HCT116 (cell line): ENCODE data around the gene ITPR1.

ENCODE experiments used
- CEBPB ChIP-seq: IDR thresholded peaks from 2 replicates; pipeline ENCODE4 v1.6.1; 2012; ENCODE audit warnings: low read depth
- EZH2phosphoT487 ChIP-seq: fragments of 200-600 bp; IDR thresholded peaks from 2 replicates; pipeline ENCODE4 v1.6.1; 2018; ENCODE audit warnings: antibody characterized with exemption, borderline replicate concordance
- RAD21 ChIP-seq: IDR thresholded peaks from 2 replicates; pipeline ENCODE4 v1.6.1; 2012; ENCODE audit warnings: low read depth, mild to moderate bottlenecking

DNA sequence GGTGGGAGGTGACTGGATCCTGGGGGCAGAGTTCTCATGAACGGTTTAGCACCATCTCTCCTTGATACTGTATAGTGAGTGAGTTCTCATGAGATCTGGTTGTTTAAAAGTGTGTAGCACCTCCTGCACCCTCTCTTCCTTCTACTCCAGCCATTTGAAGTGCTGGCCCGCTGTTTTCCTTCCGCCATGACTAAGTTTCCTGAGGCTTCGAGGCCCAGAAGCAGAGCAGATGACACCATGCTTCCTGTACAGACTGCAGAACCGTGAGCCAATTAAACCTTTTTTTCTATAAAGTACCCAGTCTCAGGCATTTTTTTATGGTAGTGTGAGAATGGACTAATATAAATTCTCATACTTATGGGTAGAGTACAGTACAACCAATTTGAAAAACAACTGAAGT is 362.5 kb downstream of the ITPR1 start:
- TF ChIP-seq EZH2phosphoT487 = no peak
- TF ChIP-seq CEBPB = no peak
- no peak for TF ChIP-seq RAD21
